ENCODE data around the gene CEP41. TPM values are rescaled to one million over a fixed set of nuclear protein-coding genes. Genes with fewer than 3 reads are reported as not detected.

The CEP41 gene
- total and polyA plus RNA-seq, 2 of the 13 experiments (the other 11 are each of a cell fraction or from before 2014, with no cell fraction given) = 8.7 to 9.0 TPM

DNA sequence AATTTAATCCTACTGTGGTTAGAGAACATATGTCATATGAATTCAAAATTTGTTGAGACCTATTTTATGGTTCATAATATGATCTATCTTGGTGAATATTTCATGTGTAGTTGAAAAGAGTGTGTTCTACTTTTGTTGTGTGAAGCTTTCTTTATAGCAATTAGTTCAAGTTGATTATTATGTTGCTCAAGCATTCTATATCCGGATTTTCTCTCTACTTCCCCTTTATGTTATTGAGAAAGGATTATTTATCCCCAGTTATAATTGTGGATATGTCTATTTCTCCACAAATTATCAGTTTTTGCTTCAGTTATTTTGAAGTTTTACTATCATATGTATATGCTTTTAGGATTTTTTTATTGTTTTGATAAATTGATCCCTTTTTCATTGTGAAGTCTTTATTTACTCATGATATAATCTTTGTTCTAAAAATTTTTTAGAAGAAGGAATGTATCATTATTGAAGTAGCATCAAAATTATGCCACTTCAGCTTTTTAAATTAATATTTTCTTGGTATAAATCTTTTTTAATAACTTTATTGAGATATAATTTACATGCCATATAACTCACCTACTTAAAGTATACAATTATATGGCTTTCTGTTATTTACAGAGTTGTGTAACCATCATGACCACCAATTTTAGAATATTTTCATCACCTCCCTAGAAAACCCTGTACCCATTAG is 39.0 kb upstream of the CEP41 start:
- TF ChIP-seq, protein P1, sequence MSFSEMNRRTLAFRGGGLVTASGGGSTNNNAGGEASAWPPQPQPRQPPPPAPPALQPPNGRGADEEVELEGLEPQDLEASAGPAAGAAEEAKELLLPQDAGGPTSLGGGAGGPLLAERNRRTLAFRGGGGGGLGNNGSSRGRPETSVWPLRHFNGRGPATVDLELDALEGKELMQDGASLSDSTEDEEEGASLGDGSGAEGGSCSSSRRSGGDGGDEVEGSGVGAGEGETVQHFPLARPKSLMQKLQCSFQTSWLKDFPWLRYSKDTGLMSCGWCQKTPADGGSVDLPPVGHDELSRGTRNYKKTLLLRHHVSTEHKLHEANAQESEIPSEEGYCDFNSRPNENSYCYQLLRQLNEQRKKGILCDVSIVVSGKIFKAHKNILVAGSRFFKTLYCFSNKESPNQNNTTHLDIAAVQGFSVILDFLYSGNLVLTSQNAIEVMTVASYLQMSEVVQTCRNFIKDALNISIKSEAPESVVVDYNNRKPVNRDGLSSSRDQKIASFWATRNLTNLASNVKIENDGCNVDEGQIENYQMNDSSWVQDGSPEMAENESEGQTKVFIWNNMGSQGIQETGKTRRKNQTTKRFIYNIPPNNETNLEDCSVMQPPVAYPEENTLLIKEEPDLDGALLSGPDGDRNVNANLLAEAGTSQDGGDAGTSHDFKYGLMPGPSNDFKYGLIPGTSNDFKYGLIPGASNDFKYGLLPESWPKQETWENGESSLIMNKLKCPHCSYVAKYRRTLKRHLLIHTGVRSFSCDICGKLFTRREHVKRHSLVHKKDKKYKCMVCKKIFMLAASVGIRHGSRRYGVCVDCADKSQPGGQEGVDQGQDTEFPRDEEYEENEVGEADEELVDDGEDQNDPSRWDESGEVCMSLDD (CRISPR knock-in tag; IDR thresholded peaks at IDR 0.05; ENCODE audit: borderline replicate concordance) = no peak
- TF ChIP-seq ZNF20 (CRISPR knock-in tag; IDR thresholded peaks at IDR 0.05) = no peak
- TF ChIP-seq TGIF2 (CRISPR knock-in tag; IDR thresholded peaks at IDR 0.05) = no peak
- TF ChIP-seq ZNF331 (CRISPR knock-in tag; IDR thresholded peaks at IDR 0.05) = no peak
- 7% methylated on average over 1 of the region's 1 CpG for WGBS (ENCODE audit: low lambda C conversion rate)
- CTCF ChIA-PET (ENCODE audit: low intra/inter-chr PET ratio, low total read pairs) = no interaction called here
- Histone ChIP-seq H2AFZ (ENCODE audit: low read length) (no peak overlapping the region), H4K20me1 (ENCODE audit: insufficient read depth, low read length) (no peaks in the 10 kb centered on the region), H3K4me3 (replicated peaks in 1 of 3; ENCODE audit: insufficient read depth in 1 of 3, low read depth in 2 of 3, low read length in 3 of 3) (no peak overlapping the region), H3K4me1 (ENCODE audit: insufficient read depth, low read length) (no peaks in the 10 kb centered on the region), H3K9ac (ENCODE audit: insufficient read depth, low read depth, low read length) (no peak overlapping the region), H3K9me3 (ENCODE audit: low read length) (peaks cover 4% of the 10 kb centered on the region; the same call in 1 of the 2 replicates), H3K27ac (ENCODE audit: extremely low read length, insufficient read depth, low read length) (no peak overlapping the region), H3K36me3 (replicated peaks in 1 of 2; ENCODE audit: control insufficient read depth in 1 of 2, insufficient read depth in 2 of 2, low read length in 2 of 2) (no peaks in the 10 kb centered on the region), H3K4me2 (ENCODE audit: low read depth, low read length) (no peak overlapping the region), H3K27me3 (ENCODE audit: control insufficient read depth in 1 of 2, insufficient read depth in 2 of 2, low read length in 2 of 2) (0 out of 5 replicates have a peak, but pooled peaks cover 0 to 10% of the 10 kb centered on the region in 2 experiments), H3K79me2 (ENCODE audit: insufficient read depth, low read length) (no peaks in the 10 kb centered on the region)
- FAIRE-seq (no peak), DNase-seq (ENCODE audit: low spot score) (no peak), ATAC-seq (no peak)
- in situ Hi-C loops (cut with HindIII; ENCODE audit: extremely low pct_ligation_motif_present, low pct_unique_long_range_greater_than_20kb) (no loop called here), intact Hi-C loops (cut with micrococcal nuclease; ENCODE audit: unreplicated experiment) (loop anchor here (10.0 kb wide), 1 partner anchor 205 kb away; no protein-coding TSS in a partner anchor)
- POLR2A ChIA-PET = no interaction called here
- BruUV-seq (replicated peaks) = no TSS peak

DNA sequence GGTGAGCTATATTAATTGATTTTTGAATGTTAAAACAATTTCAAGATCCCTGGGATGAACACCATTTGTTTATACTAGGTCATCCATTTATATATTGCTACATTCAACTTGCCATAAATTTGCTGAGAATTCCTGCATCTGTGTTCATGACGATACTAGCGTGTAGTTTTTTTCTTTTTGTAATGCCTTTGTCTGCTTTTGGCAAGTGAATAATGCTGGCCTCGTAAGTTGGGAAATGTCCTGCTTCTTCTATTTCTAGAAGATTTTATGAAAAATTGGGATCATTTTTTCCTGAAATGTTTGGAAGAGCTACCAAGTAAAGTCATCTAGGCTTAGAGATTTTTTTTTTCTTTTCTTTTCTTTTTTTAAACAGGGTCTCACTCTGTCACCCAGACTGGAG is 38.2 kb upstream of the CEP41 start:
- no peaks in the 10 kb centered on the region for H3K79me2 ChIP-seq (ENCODE audit: insufficient read depth, low read length)
- ChIA-PET CTCF (ENCODE audit: low intra/inter-chr PET ratio, low total read pairs) (no interaction called here), POLR2A (no interaction called here)
- H3K9ac ChIP-seq (ENCODE audit: insufficient read depth, low read depth, low read length) = no peak overlapping the region
- intact Hi-C loops (cut with micrococcal nuclease; ENCODE audit: unreplicated experiment) (no loop called here), in situ Hi-C loops (cut with HindIII; ENCODE audit: extremely low pct_ligation_motif_present, low pct_unique_long_range_greater_than_20kb) (no loop called here)
- DNase-seq (ENCODE audit: low spot score) (no peak), ATAC-seq (no peak), FAIRE-seq (no peak)
- no peaks in the 10 kb centered on the region for H4K20me1 ChIP-seq (ENCODE audit: insufficient read depth, low read length)
- H3K36me3 ChIP-seq (replicated peaks in 1 of 2; ENCODE audit: control insufficient read depth in 1 of 2, insufficient read depth in 2 of 2, low read length in 2 of 2) = no peaks in the 10 kb centered on the region
- no peak overlapping the region for H3K27ac ChIP-seq (ENCODE audit: extremely low read length, insufficient read depth, low read length)
- H3K9me3 ChIP-seq (ENCODE audit: low read length) = peaks cover 4% of the 10 kb centered on the region; the same call in 1 of the 2 replicates
- BruUV-seq (replicated peaks) = no TSS peak
- no peak overlapping the region for H3K4me3 ChIP-seq (replicated peaks in 1 of 3; ENCODE audit: insufficient read depth in 1 of 3, low read depth in 2 of 3, low read length in 3 of 3)
- no peak overlapping the region for H2AFZ ChIP-seq (ENCODE audit: low read length)
- H3K4me2 ChIP-seq (ENCODE audit: low read depth, low read length) = no peak overlapping the region
- no peaks in the 10 kb centered on the region for H3K4me1 ChIP-seq (ENCODE audit: insufficient read depth, low read length)
- WGBS (ENCODE audit: low lambda C conversion rate) = 75% methylated on average over 3 of the region's 3 CpGs
- H3K27me3 ChIP-seq (ENCODE audit: control insufficient read depth in 1 of 2, insufficient read depth in 2 of 2, low read length in 2 of 2) = peaks cover 0 to 15% of the 10 kb centered on the region in 2 experiments; a peak in 1 of 5 replicates
- TF ChIP-seq DMAP1 (CRISPR knock-in tag; IDR thresholded peaks at IDR 0.05) (no peak), ZNF552 (CRISPR knock-in tag; IDR thresholded peaks at IDR 0.05; ENCODE audit: borderline replicate concordance) (no peak), JUN (CRISPR knock-in tag; IDR thresholded peaks at IDR 0.05) (no peak), ZC3H4 (CRISPR knock-in tag; IDR thresholded peaks at IDR 0.05; ENCODE audit: borderline replicate concordance) (no peak), FOXK2 (IDR thresholded peaks at IDR 0.05) (no peak)

Data from HepG2 (cell line).